GM23248 (cell line): ENCODE data around the gene DNAH11. TPM values are rescaled to one million over a fixed set of nuclear protein-coding genes. Genes with fewer than 3 reads are reported as not detected.
"Not testable (repeated sequence)": the region's sequence is repeated elsewhere in the genome, so short reads cannot be mapped to it uniquely, and the experiment has no call there.

Source experiments
- DNase-seq: peaks from one replicate; pipeline ENCODE4 v3.0.0-alpha.2; 2015
- H2AFZ ChIP-seq: fragments of 200-600 bp; sonication (generic); 2 replicates; pipeline ENCODE4 v1.6.1; 2016; ENCODE audit warnings: antibody characterized with exemption
- H3F3A ChIP-seq: fragments of 200-600 bp; sonication (generic); 2 replicates; pipeline ENCODE4 v1.6.1; 2016; ENCODE audit warnings: mild to moderate bottlenecking, antibody characterized with exemption, mixed run types; ENCODE audit not compliant: insufficient read depth
- H3K27ac ChIP-seq: fragments of 200-600 bp; sonication (generic); 2 replicates; pipeline ENCODE4 v1.5.1; 2016; ENCODE audit warnings: mild to moderate bottlenecking
- H3K27me3 ChIP-seq: fragments of 200-600 bp; sonication (generic); replicated peaks from 2 replicates; pipeline ENCODE4 v1.6.1; 2016; ENCODE audit warnings: mild to moderate bottlenecking; ENCODE audit not compliant: insufficient read depth
- H3K36me3 ChIP-seq: fragments of 200-600 bp; sonication (generic); 2 replicates; pipeline ENCODE4 v1.6.1; 2016; ENCODE audit warnings: low read depth, mild to moderate bottlenecking
- H3K4me1 ChIP-seq: fragments of 200-600 bp; sonication (generic); 2 replicates; pipeline ENCODE4 v1.6.1; 2016; ENCODE audit warnings: mild to moderate bottlenecking; ENCODE audit not compliant: insufficient read depth
- H3K4me2 ChIP-seq: fragments of 200-600 bp; sonication (generic); one replicate; pipeline ENCODE4 v1.6.1; 2016; ENCODE audit warnings: mild to moderate bottlenecking; ENCODE audit not compliant: unreplicated experiment
- H3K4me3 ChIP-seq: fragments of 200-600 bp; sonication (generic); 2 replicates; pipeline ENCODE4 v1.5.1; 2016; ENCODE audit warnings: mild to moderate bottlenecking
- H3K79me2 ChIP-seq: fragments of 200-600 bp; sonication (generic); 2 replicates; pipeline ENCODE4 v1.6.1; 2016; ENCODE audit warnings: mild to moderate bottlenecking; ENCODE audit not compliant: insufficient read depth
- H3K9ac ChIP-seq: fragments of 200-600 bp; sonication (generic); 2 replicates; pipeline ENCODE4 v1.6.1; 2016; ENCODE audit warnings: mild to moderate bottlenecking
- H3K9me2 ChIP-seq: fragments of 200-600 bp; sonication (generic); 2 replicates; pipeline ENCODE4 v1.6.1; 2016; ENCODE audit warnings: mixed run types, mild to moderate bottlenecking, moderate library complexity; ENCODE audit not compliant: insufficient read depth
- H3K9me3 ChIP-seq: fragments of 200-600 bp; sonication (generic); one replicate; pipeline ENCODE4 v1.6.1; 2017; ENCODE audit warnings: low read depth
- H4K20me1 ChIP-seq: fragments of 200-600 bp; sonication (generic); 2 replicates; pipeline ENCODE4 v1.6.0; 2016; ENCODE audit not compliant: insufficient read depth
- EZH2 ChIP-seq: fragments of 200-600 bp; sonication (generic); IDR thresholded peaks from 2 replicates; pipeline ENCODE4 v1.6.1; 2018; ENCODE audit warnings: antibody characterized with exemption, mild to moderate bottlenecking; ENCODE audit not compliant: insufficient read depth, poor library complexity, severe bottlenecking
- EZH2phosphoT487 ChIP-seq: fragments of 200-600 bp; sonication (generic); IDR thresholded peaks from 2 replicates; pipeline ENCODE4 v1.6.1; 2018; ENCODE audit warnings: antibody characterized with exemption, moderate library complexity, mild to moderate bottlenecking, low read depth; ENCODE audit not compliant: insufficient read depth
- WGBS, 2 experiments: methylation state at CpG; one replicate each; pipeline ENCODE4 v1.1.6; 2015 to 2017; ENCODE audit warnings: low lambda C conversion rate in 2 of 2, low coverage in 1 of 2; ENCODE audit errors: missing lambda C conversion rate in 2 of 2; 5-methylcytosine and 5-hydroxymethylcytosine counted together
- in situ Hi-C: fragments of 300-500 bp; cut with MboI; formaldehyde crosslinking; loops from 2 replicates; pipeline ENCODE4 v1.15.0; 2020
- polyA plus RNA-seq: library from polyadenylated mRNA; unstranded; fragments of >200 nt; fragmentation: Nextera tagmentation; extraction: Ambion mirVana; gene quantifications from 2 replicates; pipeline ENCODE4 v1.2.1, GENCODE V29; 2016
- total RNA-seq: library from RNA; depleted of rRNA; stranded (reverse); fragments of >200 nt; shearing (Covaris generic); gene quantifications from 2 replicates; pipeline ENCODE4 v1.2.3, GENCODE V29; 2014

Gene DNAH11
- total and polyA plus RNA-seq, 2 experiments from 2014 or later = 0.91 to 3.1 TPM

DNA sequence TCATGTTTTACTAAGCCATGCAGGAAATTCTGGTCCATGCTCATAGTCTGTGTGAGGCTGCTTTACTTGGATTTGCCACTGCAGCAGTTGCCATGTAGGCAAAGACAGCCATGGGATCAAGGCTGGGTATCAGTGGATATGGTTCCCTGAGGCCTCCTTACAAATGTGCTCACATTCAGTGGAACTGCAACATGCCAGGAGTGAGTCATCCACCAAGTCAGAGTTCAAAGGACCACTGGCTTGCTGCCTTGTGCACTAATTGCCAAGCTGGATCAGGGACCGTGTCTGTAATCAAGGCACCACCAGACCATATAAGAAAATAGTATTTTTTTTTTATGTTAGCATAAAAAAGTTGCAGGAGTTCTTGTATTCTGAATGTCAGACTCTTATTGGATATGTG lies 301.9 kb downstream of the DNAH11 start:
- WGBS, 2 experiments = 6 to 15% methylated on average over 1 of the region's 1 CpG
- H4K20me1 ChIP-seq = no peaks in the 10 kb centered on the region
- no peak overlapping the region for H3K4me3 ChIP-seq
- no peaks in the 10 kb centered on the region for H3K36me3 ChIP-seq
- H3K9me2 ChIP-seq = no peaks in the 10 kb centered on the region
- no peak for DNase-seq
- TF ChIP-seq EZH2 (no peak), EZH2phosphoT487 (no peak)
- H2AFZ ChIP-seq = no peak overlapping the region
- H3K4me1 ChIP-seq = no peaks in the 10 kb centered on the region
- no peaks in the 10 kb centered on the region for H3K27me3 ChIP-seq
- no peaks in the 10 kb centered on the region for H3K9me3 ChIP-seq
- H3K9ac ChIP-seq = no peak overlapping the region
- no peaks in the 10 kb centered on the region for H3F3A ChIP-seq
- H3K4me2 ChIP-seq = no peak overlapping the region
- no peaks in the 10 kb centered on the region for H3K79me2 ChIP-seq
- H3K27ac ChIP-seq = no peak overlapping the region
- in situ Hi-C loops = no loop called here

DNA sequence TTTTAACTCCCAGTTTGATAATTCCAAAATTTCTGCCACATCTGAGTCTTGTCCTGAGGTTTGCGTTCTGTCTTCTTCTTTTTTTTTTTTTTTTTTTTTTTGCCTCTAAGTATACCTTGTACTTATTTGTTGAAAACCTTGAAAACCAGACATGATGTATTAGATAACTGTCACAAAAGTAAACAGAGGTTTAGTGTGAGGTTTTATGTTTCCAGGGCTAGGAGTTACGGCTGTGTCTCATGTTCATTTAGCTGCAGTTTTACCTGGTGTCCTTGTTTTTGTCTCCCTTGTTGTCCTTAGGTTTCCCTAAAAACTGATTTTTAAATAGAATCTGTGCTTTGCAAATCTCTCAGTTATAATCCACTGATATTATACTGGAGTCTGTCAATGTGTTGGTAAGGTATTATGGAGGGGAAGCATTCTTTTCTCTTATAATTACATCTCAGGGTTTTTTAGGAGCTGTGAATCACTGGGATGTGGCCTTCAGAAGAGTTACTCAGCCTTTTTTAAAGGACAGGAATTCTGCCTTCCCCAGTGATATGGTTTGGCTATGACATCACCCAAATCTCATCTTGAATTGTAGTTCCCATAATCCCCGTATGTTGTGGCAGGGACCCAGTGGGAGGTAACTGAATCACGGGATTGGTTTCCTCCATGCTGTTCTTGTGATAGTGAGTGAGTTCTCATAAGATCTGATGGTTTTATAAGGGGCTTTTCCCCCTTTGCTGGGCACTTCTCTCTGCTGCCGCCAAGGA lies 307.9 kb downstream of the DNAH11 start:
- Histone ChIP-seq H3K79me2 (no peaks in the 10 kb centered on the region), H4K20me1 (no peaks in the 10 kb centered on the region), H3K27ac (peak overlapping the region; percentile 34; the same call in 1 of the 2 replicates), H3K9me3 (no peaks in the 10 kb centered on the region), H3K9me2 (no peaks in the 10 kb centered on the region), H2AFZ (peak overlapping the region; percentile 64), H3K27me3 (no peaks in the 10 kb centered on the region), H3F3A (no peaks in the 10 kb centered on the region), H3K4me1 (no peaks in the 10 kb centered on the region), H3K36me3 (no peaks in the 10 kb centered on the region), H3K4me2 (no peak overlapping the region), H3K4me3 (no peak overlapping the region), H3K9ac (no peak overlapping the region)
- in situ Hi-C loops = no loop called here
- no peak for TF ChIP-seq EZH2
- TF ChIP-seq EZH2phosphoT487 = no peak
- peak; percentile 69 for DNase-seq
- 40% methylated on average over 5 of the region's 5 CpGs for WGBS, 2 experiments

DNA sequence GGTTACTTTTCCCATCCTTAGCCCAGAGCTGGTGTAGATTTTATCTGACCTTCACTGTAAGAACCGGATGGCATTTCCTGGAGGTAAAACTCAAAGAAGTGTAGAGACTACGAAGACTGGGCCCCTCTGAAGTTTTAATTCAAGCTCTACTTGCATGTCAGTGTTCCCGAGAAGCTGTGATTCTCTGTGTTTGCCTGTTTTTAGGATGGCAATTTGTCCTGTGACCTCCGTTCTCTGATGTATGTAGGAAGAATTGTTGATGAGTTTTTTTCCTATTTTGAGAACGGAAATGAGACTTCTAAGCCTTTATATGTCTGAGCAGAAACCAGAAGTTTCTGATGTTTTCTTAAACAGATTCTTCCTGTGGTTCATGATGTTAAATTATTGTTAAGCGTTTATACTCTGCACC lies 308.7 kb downstream of the DNAH11 start:
- H3K27ac ChIP-seq = no peak overlapping the region
- H2AFZ ChIP-seq = peak overlapping the region; percentile 64
- no peaks in the 10 kb centered on the region for H3F3A ChIP-seq
- no peak overlapping the region for H3K4me2 ChIP-seq
- in situ Hi-C loops = no loop called here
- peak; percentile 4 for DNase-seq
- H3K4me3 ChIP-seq = no peak overlapping the region
- H3K9me3 ChIP-seq = no peaks in the 10 kb centered on the region
- no peaks in the 10 kb centered on the region for H3K4me1 ChIP-seq
- H3K9ac ChIP-seq = no peak overlapping the region
- H3K27me3 ChIP-seq = no peaks in the 10 kb centered on the region
- no peaks in the 10 kb centered on the region for H3K79me2 ChIP-seq
- H3K36me3 ChIP-seq = no peaks in the 10 kb centered on the region
- no peaks in the 10 kb centered on the region for H3K9me2 ChIP-seq
- no peaks in the 10 kb centered on the region for H4K20me1 ChIP-seq
- 49 to 56% methylated on average over 6 of the region's 6 CpGs for WGBS, 2 experiments
- TF ChIP-seq EZH2phosphoT487 (no peak), EZH2 (no peak)

DNA sequence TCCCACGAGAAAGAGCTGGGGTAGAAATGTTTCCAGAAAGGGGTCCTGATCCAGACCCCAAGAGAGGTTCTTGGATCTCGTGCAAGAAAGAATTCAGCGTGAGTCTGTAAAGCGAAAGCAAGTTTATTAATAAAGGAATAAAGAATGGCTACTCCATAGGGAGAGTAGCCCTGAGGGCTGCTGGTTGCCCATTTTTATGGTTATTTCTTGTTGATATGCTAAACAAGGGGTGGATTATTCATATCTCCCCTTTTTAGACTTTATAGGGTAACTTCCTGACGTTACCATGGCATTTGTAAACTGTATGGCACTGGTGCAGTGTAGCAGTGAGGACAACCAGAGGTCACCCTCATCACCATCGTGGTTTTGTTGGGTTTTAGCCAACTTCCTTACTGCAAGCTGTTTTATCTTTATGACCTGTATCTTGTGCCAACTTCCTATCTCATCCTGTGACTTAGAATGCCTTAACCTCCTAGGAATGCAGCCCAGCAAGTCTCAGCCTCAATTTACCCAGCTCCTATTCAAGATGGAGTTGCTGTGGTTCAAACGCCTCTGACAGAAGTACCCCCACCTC lies 322.9 kb downstream of the DNAH11 start:
- H3K4me2 ChIP-seq, H3K36me3 ChIP-seq, H3K27ac ChIP-seq, H3K79me2 ChIP-seq, in situ Hi-C loops, H3K9ac ChIP-seq, H2AFZ ChIP-seq, DNase-seq, H3K9me3 ChIP-seq, H3K4me3 ChIP-seq, H3F3A ChIP-seq, H3K27me3 ChIP-seq, H3K9me2 ChIP-seq, H4K20me1 ChIP-seq, H3K4me1 ChIP-seq: not testable (repeated sequence)
- 65 to 69% methylated on average over 7 of the region's 7 CpGs for WGBS, 2 experiments
